GM12865 (cell line): ENCODE data around the gene FIGN.

ENCODE experiments used
- DNase-seq: peaks from one replicate; pipeline ENCODE4 v3.0.0; 2010; ENCODE audit warnings: low read depth
- H3K4me3 ChIP-seq: 2 replicates; pipeline ENCODE4 v1.5.1; 2011; ENCODE audit warnings: mild to moderate bottlenecking, low read depth, low read length, control low read depth
- TF ChIP-seq, protein P1 (sequence below): IDR thresholded peaks from 2 replicates; pipeline ENCODE4 v1.5.1; 2011; ENCODE audit warnings: low read length, control low read depth, low read depth, inconsistent platforms; ENCODE audit not compliant: insufficient read depth; ENCODE audit errors: missing control alignments

The FIGN gene

DNA sequence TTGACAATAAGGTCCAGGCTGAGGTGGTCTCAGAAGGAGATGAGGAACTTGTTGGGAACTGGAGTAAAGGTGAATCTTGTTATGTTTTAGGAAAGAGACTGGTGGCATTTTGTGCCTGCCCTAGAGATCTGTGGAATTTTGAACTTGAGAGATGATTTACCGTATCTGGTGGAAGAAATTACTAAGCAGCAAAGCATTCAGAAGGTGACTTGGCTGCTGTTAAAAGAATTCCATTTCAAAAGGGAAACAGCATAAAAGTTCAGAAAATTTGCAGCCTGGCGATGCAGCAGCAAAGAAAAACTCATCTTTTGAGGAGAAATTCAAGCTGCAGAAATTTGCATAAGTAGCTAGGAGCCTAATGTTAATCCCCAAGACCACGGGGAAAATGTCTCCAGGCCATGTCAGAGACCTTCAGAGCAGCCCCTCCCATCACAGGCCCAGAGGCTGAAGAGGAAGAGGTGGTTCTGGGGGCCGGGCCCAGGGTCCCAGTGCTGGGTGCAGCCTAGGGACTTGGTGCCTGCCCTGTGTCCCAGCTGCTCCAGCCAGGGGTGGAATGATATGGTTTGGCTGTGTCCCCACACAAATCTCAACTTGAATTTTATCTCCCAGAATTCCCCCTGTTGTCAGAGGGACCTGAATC lies 73.5 kb downstream of the FIGN start:
- TF ChIP-seq, protein P1, sequence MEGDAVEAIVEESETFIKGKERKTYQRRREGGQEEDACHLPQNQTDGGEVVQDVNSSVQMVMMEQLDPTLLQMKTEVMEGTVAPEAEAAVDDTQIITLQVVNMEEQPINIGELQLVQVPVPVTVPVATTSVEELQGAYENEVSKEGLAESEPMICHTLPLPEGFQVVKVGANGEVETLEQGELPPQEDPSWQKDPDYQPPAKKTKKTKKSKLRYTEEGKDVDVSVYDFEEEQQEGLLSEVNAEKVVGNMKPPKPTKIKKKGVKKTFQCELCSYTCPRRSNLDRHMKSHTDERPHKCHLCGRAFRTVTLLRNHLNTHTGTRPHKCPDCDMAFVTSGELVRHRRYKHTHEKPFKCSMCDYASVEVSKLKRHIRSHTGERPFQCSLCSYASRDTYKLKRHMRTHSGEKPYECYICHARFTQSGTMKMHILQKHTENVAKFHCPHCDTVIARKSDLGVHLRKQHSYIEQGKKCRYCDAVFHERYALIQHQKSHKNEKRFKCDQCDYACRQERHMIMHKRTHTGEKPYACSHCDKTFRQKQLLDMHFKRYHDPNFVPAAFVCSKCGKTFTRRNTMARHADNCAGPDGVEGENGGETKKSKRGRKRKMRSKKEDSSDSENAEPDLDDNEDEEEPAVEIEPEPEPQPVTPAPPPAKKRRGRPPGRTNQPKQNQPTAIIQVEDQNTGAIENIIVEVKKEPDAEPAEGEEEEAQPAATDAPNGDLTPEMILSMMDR, result no peak
- DNase-seq, result no peak
- H3K4me3 ChIP-seq, result no peak overlapping the region

DNA sequence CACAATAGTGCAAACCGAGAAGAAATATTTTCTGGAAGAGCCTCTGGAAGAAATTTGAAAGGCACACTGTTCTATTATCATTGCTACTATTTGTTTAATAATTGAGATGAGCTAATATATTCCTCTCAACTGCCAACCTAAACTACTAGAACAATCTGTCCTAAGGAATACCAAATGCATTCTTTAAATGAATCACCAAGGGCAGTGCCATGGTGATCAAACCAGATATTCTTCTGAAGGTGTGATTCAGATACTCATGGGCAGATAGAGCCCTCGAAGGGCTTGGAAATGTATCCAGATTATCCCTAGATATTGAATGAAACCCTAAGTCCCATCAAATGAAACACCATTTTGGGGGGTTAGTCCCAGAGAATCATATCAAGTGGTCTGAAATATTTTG lies 76.6 kb downstream of the FIGN start:
- TF ChIP-seq, protein P1, result no peak
- no peak overlapping the region for H3K4me3 ChIP-seq
- DNase-seq, result no peak

DNA sequence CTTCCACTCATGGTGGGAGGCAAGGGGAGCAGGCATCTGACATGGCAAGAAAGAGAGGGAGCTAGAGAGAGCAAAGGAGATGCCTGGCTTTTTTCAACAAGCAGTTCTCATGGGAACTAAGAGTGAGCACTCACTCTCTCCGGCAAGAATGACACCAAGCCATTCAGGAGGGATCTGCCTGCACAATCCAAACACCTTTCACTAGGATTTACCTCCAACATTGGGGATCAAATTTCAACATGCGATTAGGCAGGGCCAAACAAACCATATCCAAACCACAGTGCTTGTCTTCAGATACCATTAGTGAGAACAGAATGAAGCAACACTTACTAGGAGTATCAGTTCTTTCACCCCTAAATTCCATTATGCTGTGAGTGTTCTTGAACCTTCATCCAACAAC lies 77.3 kb downstream of the FIGN start:
- TF ChIP-seq, protein P1, result no peak
- no peak for DNase-seq
- H3K4me3 ChIP-seq, result no peak overlapping the region

DNA sequence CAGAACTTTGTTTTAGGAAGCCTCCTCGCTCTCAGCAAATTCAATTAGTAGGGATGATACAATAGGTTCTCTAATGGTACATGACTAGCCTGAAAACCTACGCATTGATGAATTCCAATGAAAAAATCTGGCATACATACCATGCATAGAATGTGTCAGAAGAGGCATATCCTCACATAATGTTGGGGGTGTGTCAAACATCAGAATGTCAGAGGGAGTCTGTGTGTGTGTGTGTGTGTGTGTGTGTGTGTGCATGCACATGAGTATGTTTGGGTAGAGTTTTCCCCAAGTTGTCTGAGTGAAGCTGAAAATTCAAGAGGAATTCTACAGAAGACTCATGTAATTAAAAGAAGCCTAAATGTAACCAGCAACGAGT lies 78.5 kb downstream of the FIGN start:
- DNase-seq, result no peak
- H3K4me3 ChIP-seq, result no peak overlapping the region
- TF ChIP-seq, protein P1, result no peak

DNA sequence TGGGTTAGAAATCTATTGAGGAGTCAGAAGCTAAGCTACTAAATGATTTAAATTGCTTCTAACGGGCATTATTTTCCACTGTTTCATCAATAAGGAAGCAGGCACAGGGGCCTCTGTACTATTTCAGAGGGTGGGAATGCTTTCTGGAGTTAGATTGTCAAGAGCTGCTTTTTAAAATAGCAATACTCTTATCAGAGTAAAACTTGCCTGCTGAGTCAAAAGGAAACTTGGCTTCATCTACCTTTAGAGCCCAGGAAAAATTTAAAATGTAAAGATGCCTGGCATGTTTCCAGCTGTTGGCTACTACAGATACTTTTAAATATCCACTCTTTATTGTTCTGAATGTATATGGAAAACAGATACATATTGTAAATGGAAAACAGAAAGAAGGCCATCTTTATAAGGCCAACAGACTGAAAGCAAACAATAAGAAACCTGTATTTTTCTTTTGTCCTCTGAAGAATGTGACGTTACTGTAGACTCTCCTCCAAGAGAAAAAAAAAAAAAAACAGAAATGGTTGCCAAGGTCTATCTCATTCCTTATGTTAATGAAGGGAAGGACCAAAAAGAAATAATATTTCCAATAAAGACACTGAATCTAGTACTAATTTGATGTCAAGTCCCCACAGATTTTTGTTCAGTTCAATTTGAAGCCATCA lies 79.1 kb downstream of the FIGN start:
- TF ChIP-seq, protein P1, result no peak
- no peak overlapping the region for H3K4me3 ChIP-seq

DNA sequence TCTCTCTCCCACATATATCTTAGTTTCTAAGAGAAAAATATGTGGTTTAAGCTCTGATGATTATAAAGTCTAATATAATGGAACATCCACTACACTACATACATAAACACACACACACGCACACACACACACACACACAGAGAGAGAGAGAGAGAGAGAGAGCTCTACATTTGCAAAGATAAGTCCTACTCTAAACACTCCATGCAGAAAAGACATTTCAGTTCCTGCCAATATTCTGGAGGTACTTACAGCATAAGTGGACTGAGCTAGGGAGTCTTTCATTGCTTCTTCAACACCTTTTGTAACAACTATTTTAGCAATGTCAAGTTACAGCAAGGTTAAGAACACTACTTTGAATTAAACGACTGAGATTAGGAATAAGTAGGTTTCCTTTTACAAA lies 80.1 kb downstream of the FIGN start:
- DNase-seq, result no peak
- TF ChIP-seq, protein P1, result no peak
- H3K4me3 ChIP-seq, result no peak overlapping the region

More for the DNA sequence above, 79.1 kb downstream of the FIGN start:
- DNase-seq, result no peak

DNA sequence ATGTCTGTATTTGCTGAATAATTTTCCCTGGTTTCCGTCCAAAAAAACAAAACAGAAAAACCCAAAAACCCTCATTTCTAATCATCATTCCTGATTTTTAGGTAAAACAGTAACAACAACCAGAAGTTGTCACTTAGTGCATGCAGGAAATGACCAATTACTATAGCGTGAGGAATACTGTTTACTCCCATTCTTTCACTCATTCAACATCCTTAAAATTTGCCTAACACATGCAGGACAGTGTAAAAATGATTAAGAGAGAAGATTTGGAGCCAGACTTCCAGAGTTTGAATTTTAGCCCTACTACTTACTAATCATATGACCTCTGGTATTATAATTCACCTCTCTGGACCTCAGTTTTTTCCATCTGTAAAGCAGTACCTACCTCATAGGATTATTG lies 83.1 kb downstream of the FIGN start:
- DNase-seq, result no peak
- H3K4me3 ChIP-seq, result no peak overlapping the region
- TF ChIP-seq, protein P1, result no peak
